HK-2 (cell line): ENCODE measurements around the gene DAB2IP.

ENCODE experiments used
- DNase-seq: peaks from one replicate; pipeline ENCODE4 v3.0.0-alpha.2; 2018; ENCODE audit not compliant: unreplicated experiment

DAB2IP gene

GRCh38 chr9:121626012-121626411, 25.4 kb upstream of the DAB2IP start:
- DNase-seq = no peak

- DNase-seq = no peak
Observed at GRCh38 chr9:121627427-121627826, 24.0 kb upstream of the DAB2IP start.

- no peak for DNase-seq
Observed at GRCh38 chr9:121628401-121628800, 23.0 kb upstream of the DAB2IP start.

- no peak for DNase-seq
Observed at GRCh38 chr9:121631115-121631514, 20.3 kb upstream of the DAB2IP start.

DNA sequence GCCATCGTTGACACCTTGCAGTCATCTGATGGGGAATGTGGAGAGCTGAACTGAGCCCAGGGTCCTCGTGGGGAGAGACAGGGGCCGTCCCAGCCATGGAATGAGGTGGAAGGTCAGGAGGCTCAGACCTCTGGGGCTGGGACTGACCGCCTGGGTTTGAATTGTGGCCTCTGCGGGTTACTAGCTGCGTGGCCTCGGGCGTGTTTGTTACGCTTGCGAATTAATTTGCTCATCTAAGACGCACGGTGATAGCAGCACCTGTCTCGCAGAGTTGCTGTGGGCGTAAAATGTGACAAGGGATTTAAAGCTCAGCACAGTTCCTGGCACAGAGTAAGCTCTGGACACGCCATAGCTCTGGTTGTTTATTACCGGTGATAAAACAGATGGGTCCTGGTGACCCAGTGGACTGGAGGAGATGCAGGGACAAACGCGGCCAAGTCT, 19.4 kb upstream of the DAB2IP start:
- DNase-seq = no peak

- DNase-seq = no peak
Observed at GRCh38 chr9:121633119-121633714, 18.2 kb upstream of the DAB2IP start.

GRCh38 chr9:121633736-121634135, 17.7 kb upstream of the DAB2IP start:
- no peak for DNase-seq

- no peak for DNase-seq
Observed at GRCh38 chr9:121634329-121635261, 16.8 kb upstream of the DAB2IP start.

GRCh38 chr9:121635300-121635876, 16.0 kb upstream of the DAB2IP start:
- DNase-seq = no peak

- DNase-seq = no peak
Observed at GRCh38 chr9:121636341-121636865, 15.0 kb upstream of the DAB2IP start.

DNA sequence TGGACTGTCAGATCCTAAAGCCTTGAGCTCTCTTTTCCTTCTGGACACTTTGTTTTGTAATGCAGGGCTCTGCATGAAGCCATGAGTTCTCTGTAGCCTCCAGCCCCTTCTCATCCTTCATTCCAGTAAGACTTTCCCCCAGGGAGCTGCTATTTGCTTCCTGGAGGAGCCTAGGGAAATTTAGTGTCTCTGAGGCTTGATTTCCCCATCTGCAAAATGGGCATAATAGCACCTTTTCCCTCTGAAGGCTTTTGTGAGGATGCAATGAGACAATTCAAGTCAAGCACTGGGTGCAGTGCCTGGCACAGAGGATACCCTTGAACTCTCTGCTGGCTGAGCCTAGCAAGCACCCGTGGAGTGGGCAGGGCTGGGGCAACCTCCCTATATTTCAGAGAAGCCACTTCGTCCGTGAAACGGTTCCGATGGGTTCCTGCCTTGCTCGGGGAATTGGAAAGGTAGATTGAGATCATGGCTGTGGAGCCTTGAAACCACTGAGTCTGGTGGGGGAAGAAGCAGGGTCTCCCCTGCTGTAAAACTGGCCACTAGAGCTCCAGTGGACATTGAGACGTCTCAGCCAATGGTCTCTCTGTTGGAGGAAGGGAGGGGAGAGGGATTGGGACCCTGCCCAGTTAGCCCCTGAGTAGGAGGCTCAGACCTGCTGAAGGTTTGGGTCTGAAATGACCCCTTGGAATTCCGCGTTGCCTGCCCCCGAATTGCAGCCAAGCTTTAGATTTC, 14.3 kb upstream of the DAB2IP start:
- DNase-seq = no peak

GRCh38 chr9:121637713-121638220, 13.7 kb upstream of the DAB2IP start:
- DNase-seq = no peak

DNA sequence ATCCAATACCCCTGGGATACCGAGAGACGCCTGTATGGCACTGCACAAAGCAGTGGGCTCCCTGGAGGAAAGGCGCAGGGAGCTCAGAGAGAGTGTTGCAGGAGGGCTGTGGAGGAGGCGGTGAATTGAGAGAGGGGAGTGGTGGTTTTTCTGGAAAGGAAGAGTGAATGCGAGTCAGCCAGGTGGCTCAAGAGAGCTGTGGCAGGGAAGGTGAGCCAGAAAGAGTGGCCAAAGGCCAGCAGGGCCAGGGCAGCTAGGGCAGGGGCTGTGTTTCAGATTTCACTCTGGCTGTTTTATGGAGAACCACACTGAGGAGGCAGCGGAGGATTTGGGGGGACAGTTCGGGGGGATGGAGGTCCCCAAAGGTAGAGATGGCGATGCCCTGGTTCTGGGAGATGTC, 13.0 kb upstream of the DAB2IP start:
- DNase-seq = no peak

DNA sequence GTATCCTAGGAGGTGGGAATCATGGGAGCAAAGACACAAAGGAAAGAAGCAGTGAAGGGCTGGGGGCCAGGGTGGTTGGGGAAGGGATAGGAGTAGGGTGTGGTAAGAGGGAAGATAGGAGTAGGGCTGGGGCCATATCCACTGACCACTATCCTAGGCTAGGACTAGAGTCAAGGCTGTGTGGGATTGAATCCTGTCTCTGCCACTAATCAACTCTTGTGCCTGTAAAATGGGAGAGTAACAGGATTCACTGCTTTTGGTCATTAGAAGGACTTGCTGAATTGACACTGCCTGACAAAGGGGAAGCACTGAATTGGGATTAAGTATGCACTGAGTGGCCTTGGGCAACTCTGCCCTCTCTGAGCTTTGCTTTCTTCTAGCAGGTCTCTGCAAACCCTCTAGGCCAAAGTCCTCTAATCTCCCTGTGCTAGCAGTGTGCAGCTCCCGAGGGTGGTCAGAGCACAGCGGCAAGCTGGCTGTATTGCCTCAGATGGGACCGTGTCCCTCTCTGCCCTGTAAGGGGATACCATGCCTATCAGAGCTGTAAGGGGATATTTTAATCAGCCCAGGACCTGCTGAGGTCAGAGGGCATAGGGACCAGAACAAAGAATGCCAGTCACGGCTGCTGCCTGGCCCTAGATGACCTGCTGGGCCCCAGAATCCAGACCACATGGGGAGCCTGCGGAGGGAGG, 12.4 kb upstream of the DAB2IP start:
- DNase-seq = no peak

DNA sequence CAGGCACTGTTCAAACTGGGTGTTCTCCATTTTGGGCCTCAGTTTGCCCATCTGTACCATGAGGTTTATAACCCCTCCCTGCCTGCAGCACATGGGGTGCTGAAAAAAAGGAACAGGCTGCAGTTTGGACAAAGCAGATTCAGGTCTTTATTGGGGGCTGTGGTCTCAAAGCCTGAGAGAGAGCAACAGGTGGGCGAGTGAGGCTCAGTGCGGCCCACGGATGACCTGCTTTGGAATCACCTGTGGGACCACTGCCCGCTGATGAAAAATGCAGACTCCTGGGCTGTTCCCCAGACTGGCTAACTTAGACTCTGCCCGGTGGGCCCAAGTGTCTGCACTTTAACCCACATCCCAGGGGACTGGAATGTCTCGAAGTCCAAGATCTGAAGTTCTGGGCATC, 11.8 kb upstream of the DAB2IP start:
- DNase-seq = no peak

DNA sequence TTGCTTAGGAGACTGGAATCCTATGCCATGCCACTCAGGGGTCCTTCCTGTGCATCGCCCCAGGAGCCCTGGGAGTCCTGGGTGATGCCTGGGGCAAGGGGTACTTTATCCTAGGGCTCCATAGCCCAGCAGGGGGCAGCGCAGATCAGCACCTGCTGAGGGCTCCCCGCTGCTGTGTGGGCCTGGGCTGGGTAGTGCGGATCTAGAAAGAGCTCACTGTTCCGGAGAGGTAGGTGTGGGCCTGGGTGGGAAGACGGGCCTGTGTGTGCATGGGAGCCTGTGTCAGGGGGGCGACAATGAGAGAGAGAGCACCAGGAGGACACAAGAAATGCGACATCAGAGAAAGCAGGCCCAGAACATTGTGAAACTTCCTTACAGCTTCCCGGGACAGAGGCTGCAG, 11.4 kb upstream of the DAB2IP start:
- DNase-seq = peak; percentile 28

- DNase-seq = no peak
Observed at GRCh38 chr9:121640491-121641223, 10.8 kb upstream of the DAB2IP start.

GRCh38 chr9:121641224-121641611, 10.2 kb upstream of the DAB2IP start:
- no peak for DNase-seq

DNA sequence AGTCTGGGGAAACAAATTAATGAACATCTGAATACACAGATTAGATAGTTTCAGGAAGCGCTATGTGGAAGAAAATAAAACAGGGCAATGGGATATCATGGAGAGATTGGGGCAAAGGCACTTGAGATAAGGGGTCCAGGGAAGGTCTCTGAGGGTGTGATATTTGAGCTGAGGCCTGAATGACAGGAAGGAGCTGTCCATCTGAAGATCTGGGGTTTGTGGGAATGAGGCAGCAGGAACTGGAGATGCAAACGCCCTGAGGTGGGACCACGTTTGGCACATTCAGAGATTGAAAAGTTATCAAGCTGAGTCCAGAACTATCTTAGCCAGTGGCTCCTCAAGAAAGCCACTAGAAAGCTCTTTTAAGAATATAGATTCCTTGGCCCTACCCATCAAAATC, 8.7 kb upstream of the DAB2IP start:
- no peak for DNase-seq

DNA sequence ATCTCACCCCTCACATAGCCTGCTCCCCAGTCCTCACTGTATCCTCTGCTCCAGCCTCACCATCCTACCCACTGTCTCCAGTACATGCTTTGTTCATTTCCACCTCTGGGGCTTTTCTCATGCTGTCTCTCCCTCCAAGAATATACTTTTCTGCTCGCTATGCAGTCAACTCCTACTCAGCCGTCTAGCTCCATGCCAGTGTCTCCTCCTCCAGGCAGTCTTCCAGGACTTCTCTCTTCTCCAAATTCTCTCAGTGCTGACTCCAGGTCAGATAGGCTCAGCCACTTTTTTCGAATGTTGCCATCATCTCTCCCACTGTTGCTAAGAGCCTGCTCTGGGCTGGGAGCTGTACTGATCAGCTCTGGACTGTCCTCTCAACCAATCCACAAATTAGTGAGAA, 8.0 kb upstream of the DAB2IP start:
- no peak for DNase-seq
